IPS DF 19.7 (cell line): Measurements from ENCODE around the gene CFAP99.

Experiments used
- DNase-seq: peaks from one replicate; pipeline ENCODE4 v3.0.0-alpha.2; 2013; ENCODE audit warnings: low read depth, low spot score

The CFAP99 gene

GRCh38 chr4:2503809-2504208 lies 85.1 kb downstream of the CFAP99 start:
- no peak for DNase-seq

GRCh38 chr4:2507259-2507658 lies 88.5 kb downstream of the CFAP99 start:
- no peak for DNase-seq

- no peak for DNase-seq
Observed at GRCh38 chr4:2507855-2508254, 89.1 kb downstream of the CFAP99 start.

- no peak for DNase-seq
Observed at GRCh38 chr4:2510351-2511259, 91.8 kb downstream of the CFAP99 start.

GRCh38 chr4:2511645-2512131 lies 92.9 kb downstream of the CFAP99 start:
- no peak for DNase-seq
